WERI-Rb-1 (cell line): Measurements from ENCODE around the gene KLC1.

Source experiments
- DNase-seq: peaks from one replicate; pipeline ENCODE4 v3.0.0-alpha.2; 2020
- H3K27ac ChIP-seq: fragments of 250-450 bp; sonication (Bioruptor Pico); 2 replicates; pipeline ENCODE4 v1.5.1; 2020; ENCODE audit warnings: mild to moderate bottlenecking, moderate library complexity
- H3K27me3 ChIP-seq: fragments of 250-450 bp; sonication (Bioruptor Pico); 2 replicates; pipeline ENCODE4 v1.5.1; 2021; ENCODE audit warnings: mild to moderate bottlenecking, low read depth, moderate library complexity; ENCODE audit not compliant: insufficient read depth, severe bottlenecking
- H3K36me3 ChIP-seq: fragments of 250-450 bp; sonication (Bioruptor Pico); 2 replicates; pipeline ENCODE4 v1.5.1; 2020; ENCODE audit warnings: mild to moderate bottlenecking, moderate library complexity
- H3K4me3 ChIP-seq: 2 replicates; pipeline ENCODE4 v1.5.1; 2011; ENCODE audit warnings: low read depth, mild to moderate bottlenecking, control low read depth, low read length
- H3K9me3 ChIP-seq: fragments of 250-450 bp; sonication (Bioruptor Pico); 2 replicates; pipeline ENCODE4 v1.5.1; 2021; ENCODE audit warnings: mild to moderate bottlenecking, moderate library complexity; ENCODE audit not compliant: severe bottlenecking
- TF ChIP-seq, protein P1 (sequence below): IDR thresholded peaks from 2 replicates; pipeline ENCODE4 v1.5.1; 2011; ENCODE audit warnings: low read depth, mild to moderate bottlenecking, control low read depth, inconsistent platforms, low read length

Gene KLC1

DNA sequence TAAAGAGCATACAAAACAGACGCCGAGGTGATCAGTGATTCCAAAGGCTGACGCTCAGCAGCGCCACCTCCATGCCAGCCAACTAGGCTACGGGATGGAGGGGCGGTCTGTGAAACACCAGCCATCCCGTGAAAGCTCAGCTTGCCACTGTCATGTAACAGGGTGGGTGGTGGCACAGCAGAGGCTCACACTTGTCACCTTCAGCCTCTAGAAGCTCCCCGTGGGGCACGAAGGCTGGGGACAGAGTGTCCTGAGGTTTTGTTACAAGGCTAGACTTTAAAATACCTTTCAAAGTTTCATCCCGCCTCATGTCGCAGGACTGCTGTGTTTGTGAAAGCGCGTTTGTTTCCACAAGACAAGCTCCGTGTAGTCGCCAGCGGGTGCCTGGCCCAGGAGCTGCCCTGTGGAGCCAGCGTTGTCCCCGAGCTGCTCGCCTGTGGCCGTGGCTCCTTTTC, 65.6 kb downstream of the KLC1 start:
- TF ChIP-seq, protein P1, sequence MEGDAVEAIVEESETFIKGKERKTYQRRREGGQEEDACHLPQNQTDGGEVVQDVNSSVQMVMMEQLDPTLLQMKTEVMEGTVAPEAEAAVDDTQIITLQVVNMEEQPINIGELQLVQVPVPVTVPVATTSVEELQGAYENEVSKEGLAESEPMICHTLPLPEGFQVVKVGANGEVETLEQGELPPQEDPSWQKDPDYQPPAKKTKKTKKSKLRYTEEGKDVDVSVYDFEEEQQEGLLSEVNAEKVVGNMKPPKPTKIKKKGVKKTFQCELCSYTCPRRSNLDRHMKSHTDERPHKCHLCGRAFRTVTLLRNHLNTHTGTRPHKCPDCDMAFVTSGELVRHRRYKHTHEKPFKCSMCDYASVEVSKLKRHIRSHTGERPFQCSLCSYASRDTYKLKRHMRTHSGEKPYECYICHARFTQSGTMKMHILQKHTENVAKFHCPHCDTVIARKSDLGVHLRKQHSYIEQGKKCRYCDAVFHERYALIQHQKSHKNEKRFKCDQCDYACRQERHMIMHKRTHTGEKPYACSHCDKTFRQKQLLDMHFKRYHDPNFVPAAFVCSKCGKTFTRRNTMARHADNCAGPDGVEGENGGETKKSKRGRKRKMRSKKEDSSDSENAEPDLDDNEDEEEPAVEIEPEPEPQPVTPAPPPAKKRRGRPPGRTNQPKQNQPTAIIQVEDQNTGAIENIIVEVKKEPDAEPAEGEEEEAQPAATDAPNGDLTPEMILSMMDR, result peak; percentile 59
- DNase-seq, result no peak
- Histone ChIP-seq H3K27me3 (no peaks in the 10 kb centered on the region), H3K27ac (no peak overlapping the region), H3K36me3 (peaks cover 60% of the 10 kb centered on the region), H3K9me3 (no peaks in the 10 kb centered on the region), H3K4me3 (no peak overlapping the region)

DNA sequence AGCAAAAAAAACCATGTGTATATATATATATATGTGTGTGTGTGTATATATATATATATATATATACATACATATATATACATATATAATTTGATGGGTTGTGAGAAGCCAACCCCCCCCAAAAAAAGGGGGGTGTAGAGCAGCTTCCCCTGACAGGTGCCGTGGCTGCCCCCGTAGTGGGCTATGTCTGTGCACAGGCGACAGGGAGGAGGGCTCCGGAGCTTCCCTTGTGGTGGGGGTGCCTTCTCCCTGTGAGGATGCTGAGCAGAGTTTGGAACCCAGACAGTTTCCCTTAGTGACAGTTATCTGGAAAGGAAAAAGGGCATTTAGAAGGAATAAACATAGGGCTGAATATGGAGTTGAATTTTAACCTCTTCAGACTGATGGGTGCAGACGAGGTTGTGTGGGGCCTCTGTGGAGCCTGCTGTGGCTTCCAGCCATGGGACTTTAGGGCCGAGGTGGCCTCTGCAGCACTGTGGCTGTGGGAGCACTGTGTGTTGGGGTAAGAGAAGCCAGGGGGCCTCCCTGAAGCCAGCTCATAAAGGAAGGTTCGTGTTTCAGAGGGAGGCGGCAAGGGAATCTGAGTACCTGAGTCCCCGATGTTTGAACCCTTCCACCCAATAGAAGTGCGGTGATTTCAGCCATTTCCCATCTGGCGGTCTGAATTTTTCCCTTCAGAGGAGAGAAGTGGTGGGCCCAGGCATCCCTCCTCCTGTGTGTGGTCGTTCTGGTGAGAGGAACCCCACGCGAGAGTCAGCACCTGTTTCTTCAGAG, 66.5 kb downstream of the KLC1 start:
- no peaks in the 10 kb centered on the region for H3K27me3 ChIP-seq
- peaks cover 68% of the 10 kb centered on the region for H3K36me3 ChIP-seq
- H3K4me3 ChIP-seq, result no peak overlapping the region
- no peak overlapping the region for H3K27ac ChIP-seq
- no peaks in the 10 kb centered on the region for H3K9me3 ChIP-seq
- DNase-seq, result no peak
- TF ChIP-seq, protein P1, result no peak

DNA sequence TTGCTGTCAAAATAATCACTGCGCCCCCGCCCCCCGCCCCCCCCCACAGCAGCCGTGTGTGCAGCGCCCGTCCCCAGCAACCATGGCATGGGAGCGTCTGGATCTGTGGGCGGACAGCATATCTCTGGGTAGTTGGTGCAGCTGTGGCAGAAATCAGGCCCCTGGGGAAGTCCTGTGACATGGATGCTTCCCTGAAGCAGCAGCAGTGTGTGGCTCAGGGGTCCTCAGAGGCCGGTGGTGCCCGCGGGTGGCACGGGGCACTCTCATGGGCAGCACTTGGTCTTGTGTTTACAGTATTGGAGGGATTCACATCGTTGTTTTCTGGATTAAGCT, 67.0 kb downstream of the KLC1 start:
- H3K36me3 ChIP-seq, result peaks cover 74% of the 10 kb centered on the region
- TF ChIP-seq, protein P1, result no peak
- no peak for DNase-seq
- H3K4me3 ChIP-seq, result no peak overlapping the region
- no peaks in the 10 kb centered on the region for H3K9me3 ChIP-seq
- no peaks in the 10 kb centered on the region for H3K27me3 ChIP-seq
- H3K27ac ChIP-seq, result no peak overlapping the region

DNA sequence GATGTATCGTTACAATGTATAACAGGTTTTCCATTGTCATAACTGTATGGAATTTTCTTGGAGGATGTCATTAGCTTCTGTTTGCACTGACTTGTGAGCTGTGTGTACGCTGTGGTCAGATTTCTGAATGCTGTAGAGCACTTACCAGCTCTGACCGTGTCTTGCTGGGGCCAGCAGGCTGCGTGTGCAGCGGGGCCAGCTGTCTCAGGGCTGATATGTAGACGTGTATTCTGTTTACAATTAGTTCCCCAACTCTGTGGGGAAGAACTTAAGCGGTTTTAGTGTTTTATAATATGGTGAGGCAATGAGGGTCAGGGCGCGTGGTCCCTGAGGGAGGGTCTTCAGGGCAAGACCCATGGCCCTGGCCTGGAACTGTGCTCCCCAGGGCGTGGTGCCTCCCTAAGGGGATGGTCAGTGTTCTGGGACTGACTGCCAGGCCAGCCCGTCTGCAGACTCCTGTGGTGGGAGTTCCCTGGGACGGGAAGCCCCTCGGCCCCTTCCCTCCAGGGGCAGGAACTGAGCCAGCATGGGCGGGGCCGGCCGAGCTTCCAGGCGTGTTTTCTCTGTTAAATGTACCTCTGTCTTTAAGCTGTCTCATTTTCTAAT, 67.6 kb downstream of the KLC1 start:
- no peak for DNase-seq
- Histone ChIP-seq H3K36me3 (peaks cover 78% of the 10 kb centered on the region), H3K27me3 (no peaks in the 10 kb centered on the region), H3K27ac (no peak overlapping the region), H3K9me3 (no peaks in the 10 kb centered on the region), H3K4me3 (no peak overlapping the region)
- TF ChIP-seq, protein P1, result no peak

DNA sequence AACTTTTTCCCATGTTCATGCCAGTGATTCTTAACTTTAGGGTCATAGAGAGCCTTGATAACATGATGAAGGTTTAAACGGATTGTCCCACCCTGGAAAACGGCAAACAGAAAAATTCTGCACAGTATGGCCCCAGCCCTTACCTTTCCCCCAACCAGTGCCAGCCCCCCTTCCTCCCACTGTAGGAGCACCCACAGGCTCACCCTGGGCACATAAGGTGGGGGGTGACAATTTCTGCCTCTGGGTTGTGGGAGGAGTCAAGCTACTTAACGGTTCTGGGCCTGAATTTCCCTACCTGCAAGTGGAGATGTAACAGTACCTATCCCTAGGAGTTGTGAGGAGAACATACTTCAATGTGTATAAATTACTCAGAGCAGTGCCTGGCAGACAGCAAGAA, 68.2 kb downstream of the KLC1 start:
- TF ChIP-seq, protein P1, result no peak
- Histone ChIP-seq H3K4me3 (no peak overlapping the region), H3K27ac (no peak overlapping the region)

More for the DNA sequence above, 68.2 kb downstream of the KLC1 start:
- peaks cover 77% of the 10 kb centered on the region for H3K36me3 ChIP-seq
- DNase-seq, result no peak
- H3K27me3 ChIP-seq, result no peaks in the 10 kb centered on the region
- H3K9me3 ChIP-seq, result no peaks in the 10 kb centered on the region
